ENCODE results near the gene STUM. TPM values are rescaled to one million over a fixed set of nuclear protein-coding genes. Genes with fewer than 3 reads are reported as not detected.

Gene STUM
- total RNA-seq, 1 donor, result not detected

GRCh38 chr1:226566234-226566633 is 17.7 kb downstream of the STUM start:
- Histone ChIP-seq H3K27me3 (ENCODE audit: insufficient read depth, low read length) (no peaks in the 10 kb centered on the region), H3K4me3 (ENCODE audit: low read length) (no peak overlapping the region), H3K4me1 (ENCODE audit: insufficient read depth, low read length) (no peaks in the 10 kb centered on the region), H3K9me3 (ENCODE audit: low read depth, low read length) (no peaks in the 10 kb centered on the region)

DNA sequence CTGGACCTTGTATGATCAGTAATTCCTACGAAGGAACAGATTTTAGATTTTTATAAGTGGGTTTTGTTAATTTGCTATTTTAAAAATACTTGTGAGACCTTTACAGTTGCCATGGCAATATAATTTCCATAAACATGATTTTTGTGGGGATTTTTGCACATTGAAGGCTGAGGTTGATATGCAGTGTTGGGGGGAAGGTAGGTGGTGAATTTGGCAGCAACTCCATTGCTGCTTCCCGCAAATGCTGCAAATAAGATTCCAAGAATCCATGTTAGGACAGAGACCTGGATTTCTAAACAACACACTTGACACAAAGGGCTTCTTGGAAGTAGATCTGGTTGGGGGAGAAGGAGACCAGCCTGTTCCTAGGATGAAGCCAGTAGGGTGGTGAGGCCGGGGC is 18.2 kb downstream of the STUM start:
- H3K27me3 ChIP-seq (ENCODE audit: insufficient read depth, low read length), result no peaks in the 10 kb centered on the region
- H3K4me1 ChIP-seq (ENCODE audit: insufficient read depth, low read length), result no peaks in the 10 kb centered on the region
- no peaks in the 10 kb centered on the region for H3K9me3 ChIP-seq (ENCODE audit: low read depth, low read length)
- no peak overlapping the region for H3K4me3 ChIP-seq (ENCODE audit: low read length)

DNA sequence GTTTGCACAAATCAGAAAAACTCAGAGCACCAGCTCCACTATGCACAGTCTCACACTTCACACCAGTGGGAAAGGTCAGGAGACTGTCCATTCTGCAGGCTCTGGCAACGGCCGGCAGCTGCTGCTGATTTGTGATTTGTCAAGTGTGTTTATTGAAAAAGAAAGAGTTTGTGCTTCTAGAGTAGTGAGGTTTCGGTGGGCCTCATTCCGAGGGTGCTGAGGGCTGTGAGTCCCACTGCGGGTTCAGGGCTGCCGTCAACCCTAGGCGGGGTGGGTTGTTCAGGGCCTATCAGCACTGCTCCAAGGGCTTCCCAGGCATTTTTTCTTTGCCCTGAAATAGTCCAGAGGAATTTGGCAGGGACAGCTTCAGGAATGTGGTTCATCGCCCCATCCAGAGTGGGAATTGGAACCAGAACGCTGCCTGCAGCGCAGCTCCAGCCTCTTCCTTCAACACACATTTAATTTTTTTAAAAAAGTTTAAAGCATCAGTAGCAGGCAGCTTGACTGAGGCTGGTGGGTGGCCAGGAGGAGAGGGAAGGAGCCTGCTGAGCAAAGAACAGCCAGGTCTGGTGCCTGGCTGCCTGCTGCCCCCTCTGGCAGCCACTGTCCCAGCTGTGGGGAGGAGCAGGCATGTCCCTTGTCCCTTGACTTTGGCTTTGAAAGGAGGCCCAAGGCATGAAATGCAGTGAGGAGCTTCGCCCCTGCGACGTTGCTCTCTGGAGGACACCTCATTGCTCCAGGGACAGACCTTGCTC is 19.7 kb downstream of the STUM start:
- Histone ChIP-seq H3K9me3 (ENCODE audit: low read depth, low read length) (no peaks in the 10 kb centered on the region), H3K4me1 (ENCODE audit: insufficient read depth, low read length) (no peaks in the 10 kb centered on the region), H3K27me3 (ENCODE audit: insufficient read depth, low read length) (no peaks in the 10 kb centered on the region), H3K4me3 (ENCODE audit: low read length) (no peak overlapping the region)

DNA sequence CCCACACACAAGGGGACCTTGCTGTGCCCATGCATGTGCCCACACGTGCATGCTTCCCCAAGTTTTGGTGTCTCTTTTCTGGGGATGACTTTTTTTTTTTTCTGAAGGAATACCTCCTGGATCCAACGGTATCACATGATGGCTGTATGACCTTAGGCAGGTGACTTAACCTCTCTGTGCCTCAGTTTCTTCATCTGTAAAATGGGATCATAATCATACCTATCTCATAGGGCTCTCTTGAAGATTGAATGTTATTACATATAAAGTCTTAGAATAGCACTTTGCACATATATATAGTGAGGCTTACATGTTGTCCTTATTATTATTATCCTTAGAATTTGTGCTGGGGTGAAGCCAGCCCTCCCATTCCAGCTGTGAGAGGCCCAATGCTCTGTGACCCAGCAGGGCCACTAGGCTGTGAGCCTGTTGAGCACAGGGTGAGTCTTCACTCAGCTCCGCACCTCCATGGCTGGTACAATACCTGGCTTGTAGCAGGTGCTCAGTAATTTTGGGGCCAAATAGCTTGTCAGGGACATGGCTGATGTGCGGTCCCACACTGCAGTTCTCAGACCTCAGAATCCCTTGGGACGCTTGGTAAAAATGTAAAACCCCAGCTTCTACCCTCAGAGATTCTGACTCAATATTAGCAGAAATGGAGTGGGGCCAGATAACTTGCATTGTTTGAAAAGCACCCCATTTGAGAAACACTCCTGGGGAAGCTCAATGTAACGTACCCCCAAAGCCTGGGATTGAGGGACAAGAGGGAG is 20.6 kb downstream of the STUM start:
- no peaks in the 10 kb centered on the region for H3K9me3 ChIP-seq (ENCODE audit: low read depth, low read length)

DNA sequence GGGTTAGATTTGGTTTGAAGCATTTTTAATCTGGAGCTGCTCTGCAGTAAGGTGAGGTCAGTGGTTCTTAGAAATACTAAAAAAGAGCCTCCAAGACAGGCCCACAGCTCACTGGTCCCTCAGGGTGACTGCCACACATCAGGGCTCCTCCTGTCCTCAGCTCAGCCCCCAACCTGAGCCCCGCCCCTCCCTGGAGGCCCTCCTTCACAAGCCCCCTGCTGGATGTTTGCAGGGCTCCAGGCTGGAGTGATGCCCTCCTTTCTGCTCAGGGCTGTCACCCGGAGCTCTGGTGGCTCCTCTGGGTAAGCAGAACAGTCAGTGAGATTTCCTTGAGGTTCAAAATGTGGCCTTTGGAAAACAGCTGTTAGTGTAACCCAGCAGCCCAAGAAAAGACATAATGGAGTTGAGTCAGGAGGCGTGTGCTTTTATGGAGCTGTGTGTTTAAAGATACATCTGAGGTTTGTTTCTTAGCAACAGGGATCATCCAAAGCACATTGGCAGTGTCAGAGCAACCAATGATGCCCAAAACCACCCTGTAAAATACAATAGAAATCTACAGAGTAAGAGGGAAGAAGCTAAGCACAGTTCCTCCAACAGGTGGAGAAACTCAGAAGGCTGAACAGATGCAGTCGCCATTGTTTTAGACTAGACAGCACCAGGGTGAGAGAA is 21.4 kb downstream of the STUM start:
- Histone ChIP-seq H3K4me3 (ENCODE audit: low read length) (no peak overlapping the region), H3K9me3 (ENCODE audit: low read depth, low read length) (no peaks in the 10 kb centered on the region), H3K4me1 (ENCODE audit: insufficient read depth, low read length) (no peaks in the 10 kb centered on the region), H3K27me3 (ENCODE audit: insufficient read depth, low read length) (no peaks in the 10 kb centered on the region)

More for the DNA sequence above, 20.6 kb downstream of the STUM start:
- Histone ChIP-seq H3K4me1 (ENCODE audit: insufficient read depth, low read length) (no peaks in the 10 kb centered on the region), H3K27me3 (ENCODE audit: insufficient read depth, low read length) (no peaks in the 10 kb centered on the region), H3K4me3 (ENCODE audit: low read length) (no peak overlapping the region)

- no peaks in the 10 kb centered on the region for H3K9me3 ChIP-seq (ENCODE audit: low read depth, low read length)
- no peaks in the 10 kb centered on the region for H3K27me3 ChIP-seq (ENCODE audit: insufficient read depth, low read length)
- no peaks in the 10 kb centered on the region for H3K4me1 ChIP-seq (ENCODE audit: insufficient read depth, low read length)
- H3K4me3 ChIP-seq (ENCODE audit: low read length), result no peak overlapping the region
These were observed 23.3 kb downstream of the STUM start for GRCh38 chr1:226571893-226572292.

DNA sequence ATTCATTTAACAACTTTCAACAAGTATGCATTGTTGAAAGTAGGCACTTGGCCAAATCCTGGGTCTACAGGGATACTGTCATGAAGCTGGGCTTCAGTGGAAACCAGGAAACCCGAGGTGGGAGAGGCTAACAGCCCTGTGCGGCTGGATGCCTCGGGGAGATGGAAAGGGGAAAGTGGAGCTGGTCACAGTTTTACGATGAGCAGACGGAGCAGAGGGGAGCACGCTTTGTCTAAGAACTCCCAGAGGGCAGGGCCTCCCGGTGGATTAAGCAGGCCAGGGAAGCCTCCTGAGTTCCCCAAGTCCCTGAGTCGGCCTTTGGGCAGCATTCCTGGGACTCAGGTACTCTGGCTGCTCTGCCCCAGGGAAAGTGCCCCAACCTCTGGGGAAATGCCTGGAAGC is 23.8 kb downstream of the STUM start:
- Histone ChIP-seq H3K9me3 (ENCODE audit: low read depth, low read length) (no peaks in the 10 kb centered on the region), H3K27me3 (ENCODE audit: insufficient read depth, low read length) (no peaks in the 10 kb centered on the region), H3K4me1 (ENCODE audit: insufficient read depth, low read length) (no peaks in the 10 kb centered on the region), H3K4me3 (ENCODE audit: low read length) (no peak overlapping the region)

GRCh38 chr1:226574044-226574443 is 25.5 kb downstream of the STUM start:
- Histone ChIP-seq H3K27me3 (ENCODE audit: insufficient read depth, low read length) (no peaks in the 10 kb centered on the region), H3K4me3 (ENCODE audit: low read length) (no peak overlapping the region), H3K4me1 (ENCODE audit: insufficient read depth, low read length) (no peaks in the 10 kb centered on the region), H3K9me3 (ENCODE audit: low read depth, low read length) (no peaks in the 10 kb centered on the region)

DNA sequence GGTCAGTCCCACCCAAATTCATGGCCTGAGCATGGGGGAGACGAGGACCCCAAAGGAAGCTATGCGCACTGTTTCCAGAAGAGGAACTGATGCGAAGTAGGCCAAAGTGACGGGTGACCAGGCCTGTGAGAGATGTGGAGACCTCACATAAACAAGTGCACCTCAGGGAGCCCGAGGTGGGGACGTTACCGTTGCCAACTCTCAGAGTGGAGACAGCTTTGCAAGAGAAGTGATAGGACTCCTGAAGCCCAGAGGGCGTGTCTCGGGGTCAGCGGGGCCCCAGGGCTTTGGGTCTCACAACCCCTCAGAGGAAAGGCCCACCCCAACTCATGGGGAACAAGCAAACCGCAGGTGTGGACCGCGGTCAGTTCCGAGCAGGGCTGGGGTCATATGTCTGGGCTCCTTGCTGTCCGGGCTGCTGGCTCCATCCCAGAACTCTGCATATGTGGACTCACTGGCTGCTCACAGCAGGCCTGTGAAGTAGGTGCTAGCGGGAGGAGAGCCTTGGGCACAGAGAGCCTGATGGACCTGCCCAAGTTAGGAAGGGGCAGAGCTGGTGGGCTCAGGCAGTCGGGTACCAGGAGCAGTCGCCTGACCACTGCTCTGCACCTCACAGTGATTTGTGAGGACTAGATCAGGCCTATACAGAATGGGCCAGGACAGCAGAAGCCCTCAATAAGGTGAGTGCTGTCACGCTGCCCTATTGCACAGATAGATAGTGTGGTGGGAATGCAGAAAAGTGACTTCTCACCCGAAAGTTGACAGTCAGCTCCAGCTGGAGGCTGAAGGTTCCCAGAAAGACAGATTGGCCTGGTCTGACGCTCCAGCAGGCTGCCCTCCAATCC is 26.2 kb downstream of the STUM start:
- Histone ChIP-seq H3K9me3 (ENCODE audit: low read depth, low read length) (no peaks in the 10 kb centered on the region), H3K4me3 (ENCODE audit: low read length) (no peak overlapping the region), H3K4me1 (ENCODE audit: insufficient read depth, low read length) (no peaks in the 10 kb centered on the region), H3K27me3 (ENCODE audit: insufficient read depth, low read length) (no peaks in the 10 kb centered on the region)

GRCh38 chr1:226575436-226575720 is 26.8 kb downstream of the STUM start:
- no peak overlapping the region for H3K4me3 ChIP-seq (ENCODE audit: low read length)
- H3K4me1 ChIP-seq (ENCODE audit: insufficient read depth, low read length), result no peaks in the 10 kb centered on the region
- no peaks in the 10 kb centered on the region for H3K9me3 ChIP-seq (ENCODE audit: low read depth, low read length)
- H3K27me3 ChIP-seq (ENCODE audit: insufficient read depth, low read length), result no peaks in the 10 kb centered on the region

- no peak overlapping the region for H3K4me3 ChIP-seq (ENCODE audit: low read length)
- H3K27me3 ChIP-seq (ENCODE audit: insufficient read depth, low read length), result no peaks in the 10 kb centered on the region
- H3K4me1 ChIP-seq (ENCODE audit: insufficient read depth, low read length), result no peaks in the 10 kb centered on the region
- no peaks in the 10 kb centered on the region for H3K9me3 ChIP-seq (ENCODE audit: low read depth, low read length)
These were observed 27.3 kb downstream of the STUM start for GRCh38 chr1:226575739-226576378.

GRCh38 chr1:226576601-226577000 is 28.0 kb downstream of the STUM start:
- no peaks in the 10 kb centered on the region for H3K27me3 ChIP-seq (ENCODE audit: insufficient read depth, low read length)
- no peak overlapping the region for H3K4me3 ChIP-seq (ENCODE audit: low read length)
- no peaks in the 10 kb centered on the region for H3K4me1 ChIP-seq (ENCODE audit: insufficient read depth, low read length)
- H3K9me3 ChIP-seq (ENCODE audit: low read depth, low read length), result no peaks in the 10 kb centered on the region

- no peaks in the 10 kb centered on the region for H3K27me3 ChIP-seq (ENCODE audit: insufficient read depth, low read length)
These were observed 29.0 kb downstream of the STUM start for GRCh38 chr1:226577401-226578180.

More at GRCh38 chr1:226577401-226578180, 29.0 kb downstream of the STUM start:
- H3K4me3 ChIP-seq (ENCODE audit: low read length), result no peak overlapping the region
- no peaks in the 10 kb centered on the region for H3K9me3 ChIP-seq (ENCODE audit: low read depth, low read length)
- no peaks in the 10 kb centered on the region for H3K4me1 ChIP-seq (ENCODE audit: insufficient read depth, low read length)

Data from mononuclear cell (primary cell).